ENCODE data around the gene NPM1. TPM values are rescaled to one million over a fixed set of nuclear protein-coding genes. Genes with fewer than 3 reads are reported as not detected.
"Not testable (repeated sequence)": the region's sequence is repeated elsewhere in the genome, so short reads cannot be mapped to it uniquely, and the experiment has no call there.

Gene NPM1
- total RNA-seq, 1 donor from 2014 or later: 389 TPM

- Histone ChIP-seq H3K4me1 (no peaks in the 10 kb centered on the region), H3K4me3 (no peak overlapping the region), H3K27ac (replicated peaks) (no peak overlapping the region), H3K36me3 (no peaks in the 10 kb centered on the region), H3K27me3 (ENCODE audit: low read depth) (peaks cover 58% of the 10 kb centered on the region), H3K9me3 (replicated peaks) (no peaks in the 10 kb centered on the region)
- DNase-seq: no peak
- intact Hi-C loops (cut with micrococcal nuclease): no loop called here
- TF ChIP-seq CTCF (IDR thresholded peaks at IDR 0.05; ENCODE audit: borderline replicate concordance): no peak
Observed at GRCh38 chr5:171369898-171370297, 17.8 kb upstream of the NPM1 start.

- intact Hi-C loops (cut with micrococcal nuclease); DNase-seq: not testable (repeated sequence)
Observed at GRCh38 chr5:171370881-171371280, 16.8 kb upstream of the NPM1 start.

DNA sequence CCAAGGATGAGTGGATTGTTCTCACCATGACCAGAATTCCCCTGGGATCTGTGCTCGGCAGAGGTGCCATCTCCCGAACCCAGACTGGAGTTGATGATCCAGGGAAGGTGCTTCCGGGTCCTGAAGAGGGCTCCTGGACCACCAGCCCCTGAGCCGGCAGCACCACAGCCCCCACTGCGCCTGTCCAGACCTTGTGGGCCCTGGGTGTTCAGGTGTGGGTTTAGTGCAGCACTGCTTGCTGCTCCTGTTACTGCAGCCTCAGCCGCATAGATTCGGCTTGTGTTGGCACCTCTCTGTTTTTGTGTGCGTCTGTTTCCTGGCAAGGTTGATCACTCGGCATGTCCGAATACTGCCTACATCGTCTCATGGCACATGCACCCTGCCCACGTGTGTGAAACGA, 16.3 kb upstream of the NPM1 start:
- TF ChIP-seq CTCF (IDR thresholded peaks at IDR 0.05; ENCODE audit: borderline replicate concordance): no peak
- H3K27ac ChIP-seq (replicated peaks): no peak overlapping the region
- H3K4me1 ChIP-seq: no peaks in the 10 kb centered on the region
- H3K4me3 ChIP-seq: no peak overlapping the region
- H3K9me3 ChIP-seq (replicated peaks): no peaks in the 10 kb centered on the region
- H3K36me3 ChIP-seq: no peaks in the 10 kb centered on the region
- no peak for DNase-seq
- intact Hi-C loops (cut with micrococcal nuclease): no loop called here
- peaks cover 44% of the 10 kb centered on the region for H3K27me3 ChIP-seq (ENCODE audit: low read depth)

More at GRCh38 chr5:171370881-171371280, 16.8 kb upstream of the NPM1 start:
- H3K27ac ChIP-seq (replicated peaks); H3K4me3 ChIP-seq; H3K36me3 ChIP-seq; H3K4me1 ChIP-seq; H3K9me3 ChIP-seq (replicated peaks): not testable (repeated sequence)
- peaks cover 48% of the 10 kb centered on the region for H3K27me3 ChIP-seq (ENCODE audit: low read depth)

GRCh38 chr5:171379961-171380360, 7.7 kb upstream of the NPM1 start:
- H3K4me3 ChIP-seq: no peak overlapping the region
- no peak for TF ChIP-seq CTCF (IDR thresholded peaks at IDR 0.05; ENCODE audit: borderline replicate concordance)

DNA sequence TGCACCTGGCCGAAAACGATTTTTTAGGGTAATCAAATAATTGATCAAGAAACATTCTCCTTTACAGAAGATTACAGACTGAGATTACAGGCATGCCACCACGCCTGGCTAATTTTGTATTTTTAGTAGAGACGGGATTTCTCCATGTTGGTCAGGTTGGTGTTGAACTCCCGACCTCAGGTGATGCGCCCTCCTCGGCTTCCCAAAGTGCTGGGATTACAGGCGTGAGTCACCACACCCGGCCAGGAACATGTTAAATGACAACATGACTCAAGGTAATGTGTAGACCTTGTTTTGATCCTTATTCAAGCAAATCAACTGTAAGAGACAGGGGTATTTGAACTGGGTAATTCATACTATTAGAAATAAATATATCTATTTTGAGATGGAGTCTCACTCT, 3.2 kb upstream of the NPM1 start:
- H3K27ac ChIP-seq (replicated peaks); H3K27me3 ChIP-seq (ENCODE audit: low read depth); H3K4me3 ChIP-seq; intact Hi-C loops (cut with micrococcal nuclease); DNase-seq; H3K36me3 ChIP-seq; H3K9me3 ChIP-seq (replicated peaks): not testable (repeated sequence)
- H3K4me1 ChIP-seq: peaks cover 20% of the 10 kb centered on the region

More at GRCh38 chr5:171379961-171380360, 7.7 kb upstream of the NPM1 start:
- Histone ChIP-seq H3K36me3 (no peaks in the 10 kb centered on the region), H3K4me1 (no peaks in the 10 kb centered on the region), H3K9me3 (replicated peaks) (no peaks in the 10 kb centered on the region), H3K27me3 (ENCODE audit: low read depth) (no peaks in the 10 kb centered on the region), H3K27ac (replicated peaks) (no peak overlapping the region)
- DNase-seq: no peak
- intact Hi-C loops (cut with micrococcal nuclease): no loop called here

DNA sequence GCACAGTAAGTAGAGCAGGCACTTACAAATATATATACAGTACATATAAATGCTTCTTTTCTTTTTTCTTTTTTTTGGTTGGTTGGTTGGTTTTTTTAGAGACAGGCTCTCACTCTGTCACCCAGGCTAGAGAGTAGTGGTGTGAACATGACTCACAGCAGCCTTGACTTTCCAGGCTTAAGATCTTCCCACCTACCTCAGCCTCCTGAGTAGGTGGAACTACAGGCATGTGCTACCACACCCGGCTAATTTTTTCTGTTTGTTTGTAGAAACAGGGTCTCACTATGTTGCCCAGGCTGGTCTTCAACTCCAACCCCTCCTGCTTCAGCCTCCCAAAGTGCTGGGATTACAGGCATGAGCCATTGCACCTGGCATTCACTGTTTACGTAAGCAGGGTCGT, 2.6 kb upstream of the NPM1 start:
- not testable (repeated sequence) for H3K27ac ChIP-seq (replicated peaks)

GRCh38 chr5:171386006-171386671, 1.5 kb upstream of the NPM1 start:
- no peak for DNase-seq
- intact Hi-C loops (cut with micrococcal nuclease): no loop called here
- peak overlapping the region; percentile 97 for H3K4me3 ChIP-seq

More for the DNA sequence above, 2.6 kb upstream of the NPM1 start:
- H3K27me3 ChIP-seq (ENCODE audit: low read depth); intact Hi-C loops (cut with micrococcal nuclease); DNase-seq; H3K9me3 ChIP-seq (replicated peaks); H3K36me3 ChIP-seq; H3K4me3 ChIP-seq: not testable (repeated sequence)
- H3K4me1 ChIP-seq: peaks cover 26% of the 10 kb centered on the region

More at GRCh38 chr5:171386006-171386671, 1.5 kb upstream of the NPM1 start:
- no peaks in the 10 kb centered on the region for H3K9me3 ChIP-seq (replicated peaks)
- no peaks in the 10 kb centered on the region for H3K27me3 ChIP-seq (ENCODE audit: low read depth)
- H3K27ac ChIP-seq (replicated peaks): no peak overlapping the region
- peaks cover under 1% of the 10 kb centered on the region for H3K36me3 ChIP-seq
- peaks cover 37% of the 10 kb centered on the region for H3K4me1 ChIP-seq
- TF ChIP-seq CTCF (IDR thresholded peaks at IDR 0.05; ENCODE audit: borderline replicate concordance): no peak
